Cardiac septum (tissue), 1 donor: ENCODE measurements around the gene ATP8A2. TPM values are rescaled to one million over a fixed set of nuclear protein-coding genes. Genes with fewer than 3 reads are reported as not detected.

ENCODE experiments used
- DNase-seq: peaks from one replicate; pipeline ENCODE4 v3.0.0-alpha.2; 2020; ENCODE audit warnings: low spot score
- intact Hi-C: fragments of 100-400 bp; cut with DNase I; formaldehyde crosslinking; loops from one replicate; pipeline ENCODE4 v1.14.0; 2022
- total RNA-seq: library from RNA; stranded (reverse); fragmentation: NEBNext Ultra II Directional; extraction: Animal tissue kit (Norgen Biotek cat#: 25700); gene quantifications from one replicate; pipeline ENCODE4 v1.2.1, GENCODE V29; 2021
- donor health status: DM: no; HTN: no; CAD: no.

Gene ATP8A2
- total RNA-seq, 1 donor from 2014 or later, result 0.08 TPM

DNA sequence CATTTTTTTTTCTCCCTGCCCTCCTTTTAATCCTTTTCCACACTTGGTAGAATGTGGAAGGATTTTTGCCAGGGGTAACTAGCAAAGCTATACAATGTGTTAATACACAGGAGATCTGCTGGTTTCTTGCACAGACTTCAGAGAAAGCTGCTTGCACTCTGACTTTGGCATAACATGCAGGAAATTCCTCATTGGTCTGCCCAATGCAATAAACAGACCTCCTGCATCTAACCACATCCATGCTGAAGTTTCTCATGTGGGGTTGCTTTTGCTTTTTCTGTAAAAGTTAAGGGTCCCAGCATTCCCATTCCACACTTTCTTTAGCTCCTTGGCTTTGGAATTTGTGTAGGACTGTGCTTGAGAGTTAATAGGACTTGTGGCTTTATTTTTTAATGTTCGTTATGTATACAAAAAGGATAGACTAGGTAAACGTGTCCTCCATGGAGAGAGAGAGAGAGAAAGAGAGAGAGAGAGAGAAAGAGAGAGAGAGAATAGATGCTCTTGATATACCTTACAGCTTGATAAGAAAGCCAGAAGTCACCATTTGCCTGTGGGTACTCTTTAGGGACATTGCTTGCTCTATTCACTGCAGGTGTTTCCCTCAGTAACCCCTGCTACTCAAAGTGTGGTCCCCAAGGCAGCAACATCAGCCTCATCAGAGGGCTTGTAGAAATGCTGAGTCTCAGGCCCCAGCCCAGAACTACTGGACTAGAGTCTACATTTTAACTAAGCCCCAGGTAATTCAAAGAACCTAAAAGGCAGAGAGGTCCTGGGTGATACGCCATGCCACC lies 509.6 kb downstream of the ATP8A2 start:
- DNase-seq, result no peak
- intact Hi-C loops, result no loop called here

DNA sequence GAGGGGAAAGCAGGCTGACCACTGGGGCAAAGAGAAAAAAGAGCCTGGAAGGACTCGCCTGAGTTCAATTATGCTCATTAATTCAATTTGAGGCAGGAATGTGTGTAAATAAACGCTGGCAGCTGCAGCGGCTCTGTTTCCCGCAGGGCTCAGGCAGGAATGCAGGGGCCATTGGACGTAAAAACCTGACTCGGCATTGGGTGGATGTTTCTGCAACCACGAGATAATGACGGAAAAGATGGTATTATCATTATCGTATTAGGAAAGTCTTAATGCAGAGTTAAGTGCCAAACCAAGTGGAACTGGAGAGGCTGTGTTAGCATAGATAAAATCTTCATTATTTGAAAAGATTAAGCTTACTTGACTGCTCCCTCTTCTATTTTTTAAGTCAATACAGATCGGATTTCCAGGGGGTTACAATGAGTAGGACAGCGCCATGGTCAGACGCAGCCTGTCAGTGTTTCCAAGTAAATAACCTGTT lies 510.2 kb downstream of the ATP8A2 start:
- intact Hi-C loops, result no loop called here
- no peak for DNase-seq

DNA sequence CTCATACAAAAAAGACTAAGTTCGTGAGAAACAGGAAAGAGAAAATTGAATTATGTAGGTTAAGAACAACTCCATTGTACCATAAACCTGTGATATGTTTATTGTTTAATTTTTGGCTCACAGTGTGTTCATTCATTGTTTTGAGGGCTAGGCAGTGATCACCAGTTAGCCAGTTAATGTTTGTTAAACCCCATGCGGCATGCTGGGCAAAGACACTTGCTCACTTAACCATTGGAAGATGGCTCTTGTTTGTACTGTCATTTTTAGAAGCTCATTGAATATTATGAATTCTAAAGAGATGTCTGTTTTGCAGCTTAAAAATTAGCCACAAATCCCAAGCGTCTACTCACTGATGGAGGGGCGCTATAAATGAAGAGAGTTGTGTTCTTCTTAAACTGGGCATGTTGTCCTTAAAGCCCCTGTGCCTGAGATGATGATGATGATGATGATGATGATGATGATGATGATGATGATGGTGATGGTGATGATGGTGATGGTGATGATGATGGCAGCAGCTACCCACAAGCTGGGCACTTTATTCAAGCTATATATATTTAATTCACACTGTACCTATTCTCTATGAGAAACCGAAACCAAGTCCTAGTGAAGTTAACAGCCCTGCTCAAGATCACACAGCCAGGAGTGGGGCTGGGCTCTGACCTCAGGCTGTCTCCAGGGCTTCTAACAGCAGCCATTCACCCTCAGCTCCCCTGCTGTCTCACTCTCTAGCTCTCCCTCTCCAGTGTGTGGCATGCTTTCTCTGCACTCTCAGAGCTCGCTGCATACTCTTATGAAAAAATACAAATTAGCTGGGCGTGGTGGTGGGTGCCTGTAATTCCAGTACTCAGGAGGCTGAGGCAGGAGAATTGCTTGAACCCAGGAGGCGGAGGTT lies 510.9 kb downstream of the ATP8A2 start:
- DNase-seq, result no peak
- intact Hi-C loops, result no loop called here

GRCh38 chr13:25885418-25885817 lies 513.6 kb downstream of the ATP8A2 start:
- no peak for DNase-seq
- intact Hi-C loops, result no loop called here

DNA sequence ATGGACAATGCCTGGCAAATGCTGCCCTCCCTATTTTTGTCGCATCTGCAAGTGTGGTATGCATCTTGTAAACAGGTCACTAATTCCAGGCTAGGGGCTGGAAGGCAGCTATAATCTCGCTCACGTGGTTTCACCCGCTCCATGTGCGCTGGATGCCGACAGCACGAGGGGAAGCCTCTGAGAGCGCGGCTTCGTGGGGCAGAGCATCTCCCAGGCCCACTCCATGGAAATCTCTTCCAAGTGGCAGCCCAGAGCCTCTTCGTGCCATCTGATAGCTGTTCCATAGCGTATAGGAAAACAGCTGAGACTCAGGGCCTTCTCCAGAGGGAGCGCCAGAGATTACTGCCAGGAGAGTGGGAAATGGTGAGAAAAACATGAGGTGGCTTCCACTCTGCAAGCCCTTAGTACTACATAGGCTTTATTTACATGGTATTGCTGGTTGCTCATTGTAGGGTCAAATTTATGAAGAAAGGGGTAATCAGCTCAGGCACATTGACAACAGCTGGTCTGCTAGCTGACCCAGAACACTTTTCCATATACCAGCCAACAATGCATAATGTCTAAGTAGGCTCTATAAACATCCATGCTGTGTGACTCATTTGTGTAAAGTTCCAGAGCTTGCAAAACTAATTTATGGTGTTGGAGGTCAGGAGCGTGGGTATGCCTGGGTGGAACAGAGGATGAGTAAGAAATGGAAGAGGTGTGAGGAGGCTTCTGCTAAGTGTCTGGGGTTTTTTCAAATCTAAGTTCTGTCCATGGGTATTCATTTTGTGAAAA lies 514.9 kb downstream of the ATP8A2 start:
- no peak for DNase-seq
- intact Hi-C loops, result no loop called here

- intact Hi-C loops, result no loop called here
- DNase-seq, result no peak
Observed at GRCh38 chr13:25887962-25888655, 516.3 kb downstream of the ATP8A2 start.

GRCh38 chr13:25890671-25891212 lies 519.0 kb downstream of the ATP8A2 start:
- DNase-seq, result no peak
- intact Hi-C loops, result no loop called here

- DNase-seq, result no peak
- intact Hi-C loops, result no loop called here
Observed at GRCh38 chr13:25898991-25899390, 527.2 kb downstream of the ATP8A2 start.

GRCh38 chr13:25899464-25899863 lies 527.7 kb downstream of the ATP8A2 start:
- intact Hi-C loops, result no loop called here
- no peak for DNase-seq

GRCh38 chr13:25899952-25900351 lies 528.2 kb downstream of the ATP8A2 start:
- no peak for DNase-seq
- intact Hi-C loops, result no loop called here

DNA sequence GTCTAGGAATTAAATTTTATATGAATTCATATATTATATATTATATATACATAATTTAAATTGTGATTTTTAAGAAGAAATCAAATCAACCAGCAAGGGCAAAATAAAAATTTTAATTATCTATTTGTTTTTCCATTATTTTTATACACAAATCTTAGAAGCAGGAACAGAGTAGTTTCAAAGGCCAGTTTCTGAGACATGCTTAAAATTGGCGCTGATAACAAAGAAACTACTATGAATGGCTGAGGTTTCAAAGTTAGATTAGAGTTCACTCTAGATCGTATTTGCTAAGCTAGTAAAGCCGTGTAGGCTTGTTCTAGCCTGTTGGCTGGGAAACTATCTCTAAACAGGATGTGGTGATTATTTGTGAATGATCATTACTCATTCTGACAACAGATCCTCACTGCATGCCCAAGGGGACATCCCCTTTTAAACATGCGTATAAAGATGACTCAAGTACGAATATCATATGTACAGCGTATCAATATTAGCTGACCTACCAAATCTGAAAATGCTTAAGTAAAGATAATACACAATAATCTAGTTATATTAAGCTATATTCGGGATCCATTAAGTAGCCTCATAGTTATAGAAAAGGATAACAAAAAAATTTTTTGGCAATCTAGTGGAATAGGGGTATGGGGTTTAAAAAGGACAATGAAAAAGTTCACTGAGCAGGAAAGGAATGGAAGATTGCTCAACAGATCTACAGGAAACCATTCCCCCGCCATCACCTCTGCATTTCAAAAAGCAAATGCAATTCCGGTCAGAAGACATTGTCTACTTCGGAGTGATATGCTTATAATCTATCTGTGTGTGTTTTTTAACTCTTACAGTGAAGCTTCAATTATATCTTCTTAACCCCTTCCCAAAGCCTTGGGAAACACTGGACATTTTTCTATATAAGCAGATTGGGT lies 529.9 kb downstream of the ATP8A2 start:
- intact Hi-C loops, result no loop called here
- no peak for DNase-seq

GRCh38 chr13:25902455-25902854 lies 530.7 kb downstream of the ATP8A2 start:
- intact Hi-C loops, result no loop called here
- no peak for DNase-seq

DNA sequence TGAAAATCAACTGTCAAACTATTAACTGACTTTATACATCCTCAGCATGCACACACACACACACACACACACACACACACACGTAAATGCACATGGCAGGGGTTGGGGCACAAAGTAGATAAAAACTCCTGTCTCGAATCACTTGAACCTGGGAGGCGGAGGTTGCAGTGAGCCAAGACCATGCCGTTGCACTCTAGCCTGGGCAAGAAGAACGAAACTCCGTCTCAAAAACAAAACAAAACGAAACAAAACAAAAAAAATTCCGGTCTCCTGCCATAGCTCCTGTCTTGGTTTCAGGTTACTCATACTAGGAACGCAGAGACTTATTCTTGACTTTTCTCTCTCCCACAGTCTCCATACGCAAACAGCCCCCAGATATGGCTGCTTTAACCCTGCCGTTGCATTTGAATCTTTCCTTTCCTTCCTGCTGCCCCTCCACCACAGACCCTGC lies 531.1 kb downstream of the ATP8A2 start:
- no peak for DNase-seq
- intact Hi-C loops, result no loop called here

DNA sequence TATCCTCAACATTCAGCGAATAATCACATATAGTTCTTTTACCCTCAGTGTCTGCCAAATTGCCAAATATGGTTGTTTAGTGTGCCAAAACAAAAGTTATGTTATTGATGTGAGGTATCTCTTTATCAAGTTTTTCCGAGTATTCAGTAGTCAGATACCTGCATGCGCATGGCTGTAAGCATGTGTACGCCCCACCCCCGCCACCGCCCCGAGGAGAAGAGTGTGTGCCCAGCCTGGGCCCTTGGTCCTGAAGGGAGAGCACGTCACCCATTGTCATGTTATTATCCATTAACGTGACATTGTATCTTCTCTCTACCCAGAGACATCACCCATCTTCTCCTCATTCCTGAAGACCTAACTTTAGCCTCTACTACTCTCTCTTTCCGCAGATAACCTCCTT lies 533.1 kb downstream of the ATP8A2 start:
- no peak for DNase-seq
- intact Hi-C loops, result no loop called here

GRCh38 chr13:25905611-25906010 lies 533.8 kb downstream of the ATP8A2 start:
- no peak for DNase-seq
- intact Hi-C loops, result no loop called here

DNA sequence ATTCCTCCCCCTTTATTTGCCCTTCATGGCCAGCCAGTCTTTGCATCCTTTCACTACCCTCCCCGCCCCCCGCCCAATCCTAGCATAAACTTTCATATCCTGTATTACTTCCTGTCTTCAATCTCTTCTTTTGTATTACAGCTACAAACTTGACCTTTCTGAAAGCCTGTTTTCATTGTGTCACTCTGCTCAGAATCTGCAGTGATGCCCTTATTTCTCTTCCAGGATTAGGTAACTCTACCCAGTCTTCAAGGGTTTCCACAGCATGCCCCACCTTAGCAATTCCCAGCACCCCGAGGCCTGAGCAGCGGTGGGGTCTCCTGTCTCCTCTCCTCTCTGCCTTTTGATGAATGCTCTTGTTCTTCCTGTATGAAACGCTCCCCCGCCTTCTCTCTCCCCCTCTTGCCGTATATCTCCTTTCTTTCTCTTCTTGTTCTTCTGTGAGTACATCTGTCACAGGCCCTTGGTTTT lies 534.5 kb downstream of the ATP8A2 start:
- no peak for DNase-seq
- intact Hi-C loops, result no loop called here

DNA sequence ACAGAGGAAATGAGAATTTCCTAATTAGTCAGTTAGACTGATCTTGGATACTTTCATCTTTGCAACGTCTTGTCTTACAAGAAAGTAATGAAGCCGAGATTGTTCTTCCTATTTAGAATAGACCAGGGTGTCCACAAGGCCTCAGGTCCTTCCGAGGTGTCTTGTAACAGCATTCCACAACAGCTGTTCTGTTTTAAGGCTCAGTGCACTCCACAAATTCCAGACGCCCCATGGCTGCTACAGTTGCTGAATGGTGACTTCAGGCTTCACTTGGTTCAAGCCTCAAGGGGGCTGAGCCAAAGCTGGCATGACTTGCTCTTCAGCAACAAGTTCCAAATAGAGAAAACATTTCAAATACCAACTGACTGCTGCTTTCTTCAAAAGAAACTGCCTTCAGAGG lies 536.6 kb downstream of the ATP8A2 start:
- DNase-seq, result no peak
- intact Hi-C loops, result no loop called here

DNA sequence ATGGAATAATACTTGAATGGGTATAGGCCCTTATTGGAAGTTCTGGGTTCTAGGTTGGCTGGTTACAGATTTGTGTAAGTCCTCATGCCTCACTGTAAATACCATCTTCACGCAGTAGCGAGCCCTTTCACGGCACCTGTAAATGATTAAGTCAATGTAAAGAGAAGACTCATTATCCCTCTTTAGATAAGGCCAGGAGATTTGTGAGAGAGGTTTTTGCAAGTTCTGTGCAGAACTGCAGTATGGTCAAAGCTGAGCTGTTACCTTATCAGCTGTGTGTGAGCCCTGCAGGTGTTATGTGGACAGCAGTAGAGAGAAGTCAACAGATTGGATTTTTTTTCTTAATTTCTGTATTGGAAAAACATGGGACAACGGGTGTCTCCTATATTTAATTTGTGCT lies 538.5 kb downstream of the ATP8A2 start:
- intact Hi-C loops, result no loop called here
- no peak for DNase-seq
